SK-N-SH (cell line): Measurements from ENCODE around the gene SMIM44. TPM values are rescaled to one million over a fixed set of nuclear protein-coding genes. Genes with fewer than 3 reads are reported as not detected.

ENCODE experiments used
- CTCF ChIA-PET: fragments of 300-600, 350-600 bp; formaldehyde crosslinking; extraction: SDS; loops from one replicate; lab custom pipeline; 2021; lab: Yijun Ruan, JAX
- POLR2A ChIA-PET: fragments of 350-600 bp; sonication (Branson Sonifier 250); formaldehyde crosslinking; extraction: SDS; loops from one replicate; lab custom pipeline; 2020; ENCODE audit warnings: antibody characterized with exemption, inconsistent platforms; lab: Yijun Ruan, JAX
- DNase-seq: peaks from one replicate; pipeline ENCODE4 v3.0.0; 2012
- H2AFZ ChIP-seq: fragments of 200-600 bp; sonication (generic); 2 replicates; pipeline ENCODE4 v1.8.1; 2016; ENCODE audit warnings: antibody characterized with exemption, mild to moderate bottlenecking, low read depth
- H3F3A ChIP-seq: fragments of 200-600 bp; sonication (generic); replicated peaks from 2 replicates; pipeline ENCODE3; 2016; ENCODE audit warnings: antibody characterized with exemption, mild to moderate bottlenecking; ENCODE audit not compliant: insufficient read depth
- H3K27ac ChIP-seq, 2 experiments: fragments of 200-500 bp in 1 of 2; fragments of 200-600 bp in 1 of 2; sonication (Bioruptor generic) in 1 of 2; sonication (generic), shearing (Covaris generic) in 1 of 2; 2 replicates each; pipeline versions ENCODE4 v1.5.1 to v1.6.1; 2014 to 2016; ENCODE audit warnings: low read depth in 2 of 2, inconsistent platforms in 1 of 2, low read length in 1 of 2, mild to moderate bottlenecking in 1 of 2, mixed read lengths in 1 of 2
- H3K27me3 ChIP-seq: fragments of 200-600 bp; sonication (generic), shearing (Covaris generic); 2 replicates; pipeline ENCODE4 v1.6.1; 2016; ENCODE audit warnings: mixed run types; ENCODE audit not compliant: insufficient read depth
- H3K36me3 ChIP-seq, 2 experiments: fragments of 200-500 bp in 1 of 2; fragments of 200-600 bp in 1 of 2; sonication (Bioruptor generic) in 1 of 2; sonication (generic) in 1 of 2; replicated peaks in 1 of 2; 2 replicates each; pipeline versions ENCODE3 to v1.5.1; 2014 to 2016; ENCODE audit warnings: low read length in 1 of 2, mild to moderate bottlenecking in 1 of 2; ENCODE audit not compliant: insufficient read depth in 2 of 2, control insufficient read depth in 1 of 2
- H3K4me1 ChIP-seq, 2 experiments: fragments of 200-500 bp in 1 of 2; fragments of 200-600 bp in 1 of 2; sonication (Bioruptor generic) in 1 of 2; sonication (generic), shearing (Covaris generic) in 1 of 2; 2 replicates each; pipeline versions ENCODE4 v1.5.1 to v1.6.1; 2014 to 2016; ENCODE audit warnings: low read depth in 1 of 2, low read length in 1 of 2, mixed run types in 1 of 2; ENCODE audit not compliant: insufficient read depth in 2 of 2, control insufficient read depth in 1 of 2
- H3K4me2 ChIP-seq: fragments of 200-600 bp; sonication (generic), shearing (Covaris generic); 2 replicates; pipeline ENCODE4 v1.6.1; 2017; ENCODE audit warnings: mixed run types
- H3K4me3 ChIP-seq, 2 experiments: fragments of 200-500 bp in 1 of 2; fragments of 200-600 bp in 1 of 2; sonication (Bioruptor generic) in 1 of 2; sonication (generic), shearing (Covaris generic) in 1 of 2; 2 replicates each; pipeline versions ENCODE4 v1.5.1 to v1.8.1; 2014 to 2016; ENCODE audit warnings: low read depth in 2 of 2, inconsistent platforms in 1 of 2, low read length in 1 of 2, mild to moderate bottlenecking in 1 of 2, mixed read lengths in 1 of 2, moderate library complexity in 1 of 2
- H3K79me2 ChIP-seq: fragments of 200-600 bp; sonication (generic); 2 replicates; pipeline ENCODE4 v1.8.1; 2017; ENCODE audit warnings: mild to moderate bottlenecking; ENCODE audit not compliant: insufficient read depth
- H3K9ac ChIP-seq: fragments of 200-600 bp; sonication (generic); 2 replicates; pipeline ENCODE4 v1.6.1; 2017; ENCODE audit warnings: mixed run types
- H3K9me2 ChIP-seq: fragments of 200-600 bp; sonication (generic); 2 replicates; pipeline ENCODE4 v1.6.1; 2017; ENCODE audit warnings: mixed run types
- H3K9me3 ChIP-seq: fragments of 200-600 bp; sonication (generic); 2 replicates; pipeline ENCODE4 v1.6.1; 2017; ENCODE audit warnings: mixed run types, mild to moderate bottlenecking, moderate library complexity
- H4K20me1 ChIP-seq: fragments of 200-600 bp; sonication (generic); 2 replicates; pipeline ENCODE4 v1.6.1; 2017; ENCODE audit warnings: mild to moderate bottlenecking, mixed run types; ENCODE audit not compliant: insufficient read depth
- EZH2phosphoT487 ChIP-seq: fragments of 200-600 bp; sonication (generic); IDR thresholded peaks from 2 replicates; pipeline ENCODE4 v1.6.1; 2017; ENCODE audit warnings: low read depth, mixed run types, mild to moderate bottlenecking, antibody characterized with exemption, moderate library complexity, borderline replicate concordance
- GABPA ChIP-seq: IDR thresholded peaks from 2 replicates; pipeline ENCODE4 v1.4.0; 2012; ENCODE audit warnings: low read depth, mild to moderate bottlenecking
- MEF2A ChIP-seq: IDR thresholded peaks from 2 replicates; pipeline ENCODE4 v1.4.0; 2012; ENCODE audit warnings: low read depth, borderline replicate concordance
- MXI1 ChIP-seq: IDR thresholded peaks from 2 replicates; pipeline ENCODE4 v1.6.1; 2012; ENCODE audit warnings: mild to moderate bottlenecking, low read depth, low read length, improper control_type of control experiment
- NFIC ChIP-seq: IDR thresholded peaks from 2 replicates; pipeline ENCODE4 v1.4.0; 2012; ENCODE audit warnings: borderline replicate concordance
- NRF1 ChIP-seq: IDR thresholded peaks from 2 replicates; pipeline ENCODE4 v1.6.1; 2012; ENCODE audit warnings: low read depth, mild to moderate bottlenecking, low read length
- POLR2AphosphoS5 ChIP-seq: IDR thresholded peaks from 2 replicates; pipeline ENCODE4 v1.6.1; 2012; ENCODE audit warnings: low read depth, low read length
- RAD21 ChIP-seq: IDR thresholded peaks from 2 replicates; pipeline ENCODE4 v1.6.1; 2012; ENCODE audit warnings: mild to moderate bottlenecking, low read length
- RCOR1 ChIP-seq: fragments of 150-350 bp; IDR thresholded peaks from 2 replicates; pipeline ENCODE4 v1.6.1; 2017; ENCODE audit warnings: antibody characterized with exemption, low read length
- REST ChIP-seq: IDR thresholded peaks from 2 replicates; pipeline ENCODE4 v1.6.1; 2012; ENCODE audit warnings: mild to moderate bottlenecking, low read depth, low read length, moderate library complexity
- RFX5 ChIP-seq: IDR thresholded peaks from 2 replicates; pipeline ENCODE4 v1.6.1; 2012; ENCODE audit warnings: mild to moderate bottlenecking, improper control_type of control experiment, low read length
- RXRA ChIP-seq: IDR thresholded peaks from 2 replicates; pipeline ENCODE4 v1.4.0; 2012; ENCODE audit warnings: low read depth, mild to moderate bottlenecking, borderline replicate concordance
- SIN3A ChIP-seq: IDR thresholded peaks from 2 replicates; pipeline ENCODE4 v1.6.1; 2012; ENCODE audit warnings: low read depth, mild to moderate bottlenecking, low read length, moderate library complexity, borderline replicate concordance
- SMC3 ChIP-seq: IDR thresholded peaks from 2 replicates; pipeline ENCODE4 v1.6.1; 2012; ENCODE audit warnings: low read depth, low read length, improper control_type of control experiment
- WGBS: methylation state at CpG from one replicate; pipeline ENCODE4 v1.1.6; 2017; ENCODE audit warnings: low lambda C conversion rate; 5-methylcytosine and 5-hydroxymethylcytosine counted together
- polyA plus RNA-seq, 3 experiments: library from polyadenylated mRNA; depleted of rRNA; stranded (reverse); fragments of >200 nt; gene quantifications; 2 replicates each; pipeline ENCODE4 v1.2.3, GENCODE V29; 2012
- TF ChIP-seq, protein P1 (sequence below): fragments of 150-350 bp; IDR thresholded peaks from 2 replicates; pipeline ENCODE4 v1.6.1; 2017; ENCODE audit warnings: antibody characterized with exemption, low read length, low read depth, borderline replicate concordance
- TF ChIP-seq, protein P2 (sequence below): fragments of 200-600 bp; sonication (generic); IDR thresholded peaks from 2 replicates; pipeline ENCODE4 v1.6.1; 2017; ENCODE audit warnings: antibody characterized with exemption, mild to moderate bottlenecking, moderate library complexity
- TF ChIP-seq, protein P3 (sequence below): IDR thresholded peaks from 2 replicates; pipeline ENCODE4; 2012

SMIM44 gene
- polyA plus RNA-seq, 1 of the 3 experiments (the other 2 are of a cell fraction), result not detected

GRCh38 chr19:3523361-3524077 lies 40.3 kb upstream of the SMIM44 start:
- Histone ChIP-seq H3K79me2 (peaks cover 55% of the 10 kb centered on the region), H3K9ac (no peak overlapping the region), H3K27me3 (no peaks in the 10 kb centered on the region), H4K20me1 (peaks cover 54% of the 10 kb centered on the region), H3K9me2 (no peaks in the 10 kb centered on the region), H3K9me3 (no peaks in the 10 kb centered on the region), H3F3A (no peaks in the 10 kb centered on the region), H3K4me3 (no peak overlapping the region), H3K4me1 (peaks cover 0 to 13% of the 10 kb centered on the region in 2 experiments; a peak in 1 of 4 replicates), H3K4me2 (no peak overlapping the region), H3K27ac (no peak overlapping the region)
- CTCF ChIA-PET, result no interaction called here
- POLR2A ChIA-PET, result no interaction called here
- TF ChIP-seq NFIC (no peak), MXI1 (no peak), REST (no peak), RAD21 (no peak), NRF1 (no peak), EZH2phosphoT487 (no peak), POLR2AphosphoS5 (no peak), GABPA (no peak), MEF2A (no peak), RFX5 (no peak), SIN3A (no peak), RXRA (no peak), RCOR1 (no peak), SMC3 (no peak)
- TF ChIP-seq, protein P1, sequence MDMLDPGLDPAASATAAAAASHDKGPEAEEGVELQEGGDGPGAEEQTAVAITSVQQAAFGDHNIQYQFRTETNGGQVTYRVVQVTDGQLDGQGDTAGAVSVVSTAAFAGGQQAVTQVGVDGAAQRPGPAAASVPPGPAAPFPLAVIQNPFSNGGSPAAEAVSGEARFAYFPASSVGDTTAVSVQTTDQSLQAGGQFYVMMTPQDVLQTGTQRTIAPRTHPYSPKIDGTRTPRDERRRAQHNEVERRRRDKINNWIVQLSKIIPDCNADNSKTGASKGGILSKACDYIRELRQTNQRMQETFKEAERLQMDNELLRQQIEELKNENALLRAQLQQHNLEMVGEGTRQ, result no peak
- TF ChIP-seq, protein P2, sequence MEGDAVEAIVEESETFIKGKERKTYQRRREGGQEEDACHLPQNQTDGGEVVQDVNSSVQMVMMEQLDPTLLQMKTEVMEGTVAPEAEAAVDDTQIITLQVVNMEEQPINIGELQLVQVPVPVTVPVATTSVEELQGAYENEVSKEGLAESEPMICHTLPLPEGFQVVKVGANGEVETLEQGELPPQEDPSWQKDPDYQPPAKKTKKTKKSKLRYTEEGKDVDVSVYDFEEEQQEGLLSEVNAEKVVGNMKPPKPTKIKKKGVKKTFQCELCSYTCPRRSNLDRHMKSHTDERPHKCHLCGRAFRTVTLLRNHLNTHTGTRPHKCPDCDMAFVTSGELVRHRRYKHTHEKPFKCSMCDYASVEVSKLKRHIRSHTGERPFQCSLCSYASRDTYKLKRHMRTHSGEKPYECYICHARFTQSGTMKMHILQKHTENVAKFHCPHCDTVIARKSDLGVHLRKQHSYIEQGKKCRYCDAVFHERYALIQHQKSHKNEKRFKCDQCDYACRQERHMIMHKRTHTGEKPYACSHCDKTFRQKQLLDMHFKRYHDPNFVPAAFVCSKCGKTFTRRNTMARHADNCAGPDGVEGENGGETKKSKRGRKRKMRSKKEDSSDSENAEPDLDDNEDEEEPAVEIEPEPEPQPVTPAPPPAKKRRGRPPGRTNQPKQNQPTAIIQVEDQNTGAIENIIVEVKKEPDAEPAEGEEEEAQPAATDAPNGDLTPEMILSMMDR, result no peak
- TF ChIP-seq, protein P3, sequence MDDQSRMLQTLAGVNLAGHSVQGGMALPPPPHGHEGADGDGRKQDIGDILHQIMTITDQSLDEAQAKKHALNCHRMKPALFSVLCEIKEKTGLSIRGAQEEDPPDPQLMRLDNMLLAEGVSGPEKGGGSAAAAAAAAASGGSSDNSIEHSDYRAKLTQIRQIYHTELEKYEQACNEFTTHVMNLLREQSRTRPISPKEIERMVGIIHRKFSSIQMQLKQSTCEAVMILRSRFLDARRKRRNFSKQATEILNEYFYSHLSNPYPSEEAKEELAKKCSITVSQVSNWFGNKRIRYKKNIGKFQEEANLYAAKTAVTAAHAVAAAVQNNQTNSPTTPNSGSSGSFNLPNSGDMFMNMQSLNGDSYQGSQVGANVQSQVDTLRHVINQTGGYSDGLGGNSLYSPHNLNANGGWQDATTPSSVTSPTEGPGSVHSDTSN, result no peak
- TF ChIP-seq, all 33 proteins: peak for 0
- Histone ChIP-seq H3K36me3 (peaks cover 11 to 35% of the 10 kb centered on the region in 2 experiments), H2AFZ (no peak overlapping the region)
- no peak for DNase-seq
- 98% methylated on average over 12 of the region's 21 CpGs for WGBS
